ENCODE results near the gene IFITM5. TPM values are rescaled to one million over a fixed set of nuclear protein-coding genes. Genes with fewer than 3 reads are reported as not detected.

Gene IFITM5
- total and polyA plus RNA-seq, 2 of the 8 experiments (the other 6 are each of a cell fraction or from before 2014, with no cell fraction given): not detected

DNA sequence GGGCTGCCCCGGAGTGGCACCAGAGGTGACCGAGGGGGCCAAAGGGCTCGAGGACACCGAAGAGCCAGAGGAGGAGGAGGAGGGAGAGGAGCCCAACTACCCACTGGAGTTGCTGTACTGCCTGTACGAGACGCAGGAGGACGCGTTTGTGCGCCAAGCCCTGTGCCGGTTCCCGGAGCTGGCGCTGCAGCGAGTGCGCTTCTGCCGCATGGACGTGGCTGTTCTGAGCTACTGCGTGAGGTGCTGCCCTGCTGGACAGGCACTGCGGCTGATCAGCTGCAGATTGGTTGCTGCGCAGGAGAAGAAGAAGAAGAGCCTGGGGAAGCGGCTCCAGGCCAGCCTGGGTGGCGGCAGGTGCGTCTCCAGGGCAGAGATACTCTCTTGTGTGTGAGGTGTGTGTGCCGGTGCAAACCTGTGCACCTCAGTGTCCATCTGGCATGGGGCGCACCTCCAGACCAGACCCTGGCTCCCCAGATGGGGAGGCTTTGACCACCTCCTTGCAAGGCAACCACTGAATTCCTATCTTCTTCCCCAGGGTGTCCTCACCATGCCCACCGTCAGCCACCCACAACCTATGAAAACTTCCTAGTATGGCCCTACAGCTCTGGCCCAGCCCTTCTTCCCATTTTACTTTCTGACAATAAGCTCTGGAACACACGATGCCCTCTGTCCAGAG, 17.7 kb downstream of the IFITM5 start (continued):
- TF ChIP-seq TEAD4 (IDR thresholded peaks at IDR 0.05; ENCODE audit: low read depth, low read length): no peak
- no peak for TF ChIP-seq SAP30 (IDR thresholded peaks at IDR 0.05; ENCODE audit: insufficient read depth, insufficient replicate concordance, low read length)
